Erythroblast (primary cell): Measurements from ENCODE around the gene FBXW10.
"Not testable (repeated sequence)": the region's sequence is repeated elsewhere in the genome, so short reads cannot be mapped to it uniquely, and the experiment has no call there.

ENCODE experiments used
- GATA1 ChIP-seq: IDR thresholded peaks from 2 replicates; pipeline ENCODE4 v1.6.1; 2011; ENCODE audit warnings: low read depth, mild to moderate bottlenecking, control low read depth, low read length, moderate library complexity
- POLR2A ChIP-seq: IDR thresholded peaks from 2 replicates; pipeline ENCODE4 v1.6.1; 2011; ENCODE audit warnings: mild to moderate bottlenecking, low read length

- TF ChIP-seq POLR2A, GATA1: not testable (repeated sequence)
Observed at GRCh38 chr17:18753829-18754409, 10.1 kb downstream of the FBXW10 start.
